ENCODE data around the gene ADARB1. TPM values are rescaled to one million over a fixed set of nuclear protein-coding genes. Genes with fewer than 3 reads are reported as not detected.
"Not testable (repeated sequence)": the region's sequence is repeated elsewhere in the genome, so short reads cannot be mapped to it uniquely, and the experiment has no call there.

The ADARB1 gene
- total and polyA plus RNA-seq, 2 donors (not counting 1 experiment from before 2014, with no cell fraction given): 17.1 to 33.3 TPM

- H3K4me3 ChIP-seq (ENCODE audit: control extremely low read depth in 1 of 5, extremely low read depth in 1 of 5, insufficient read depth in 1 of 5, low read depth in 2 of 5, low read length in 4 of 5); ATAC-seq (ENCODE audit: low read depth); H3K27me3 Mint-ChIP-seq; H3K27me3 ChIP-seq (replicated peaks in 1 of 4; ENCODE audit: control extremely low read depth in 1 of 4, control insufficient read depth in 3 of 4, insufficient read depth in 4 of 4, low read length in 3 of 4); DNase-seq; H3K4me2 ChIP-seq (replicated peaks; ENCODE audit: low read depth, low read length, poor library complexity, severe bottlenecking); intact Hi-C loops (cut with micrococcal nuclease); H3K27ac ChIP-seq (ENCODE audit: low read length in 2 of 2); H3K9ac ChIP-seq (ENCODE audit: low read length); H3K4me3 Mint-ChIP-seq; H3K9me3 ChIP-seq (ENCODE audit: control extremely low read depth in 1 of 3, control insufficient read depth in 2 of 3, insufficient read depth in 1 of 3, low read length in 2 of 3); H2AFZ ChIP-seq (ENCODE audit: insufficient read depth, low read depth, low read length, poor library complexity, severe bottlenecking); H3K9me3 Mint-ChIP-seq (ENCODE audit: insufficient read depth); POLR2A ChIA-PET: not testable (repeated sequence)
- peaks cover 40% of the 10 kb centered on the region for H3K4me1 Mint-ChIP-seq
- Histone ChIP-seq H3K4me1 (ENCODE audit: control insufficient read depth in 2 of 2, insufficient read depth in 2 of 2, low read length in 2 of 2) (peaks cover 24 to 27% of the 10 kb centered on the region in 2 donors), H4K20me1 (ENCODE audit: control insufficient read depth, insufficient read depth, low read length, poor library complexity, severe bottlenecking) (peaks cover 37% of the 10 kb centered on the region), H3K36me3 (replicated peaks in 1 of 2; ENCODE audit: control extremely low read depth in 1 of 2, control insufficient read depth in 1 of 2, extremely low read depth in 1 of 2, insufficient read depth in 2 of 2, low read length in 1 of 2) (peaks cover 0 to 26% of the 10 kb centered on the region in 2 experiments), H3K79me2 (ENCODE audit: control insufficient read depth, insufficient read depth, low read length) (peaks cover 72% of the 10 kb centered on the region)
- WGBS (ENCODE audit: insufficient coverage): 96% methylated on average over 39 of the region's 60 CpGs
- CTCF ChIA-PET: interaction anchor here (1.7 to 10.0 kb wide), 3 partner anchors 8 to 184 kb away, joined by 3 to 423 read pairs (median 235); no protein-coding TSS in a partner anchor
- peak overlapping the region; percentile 37 for H3K27ac Mint-ChIP-seq
Measured at GRCh38 chr21:45133574-45134278, 59.3 kb downstream of the ADARB1 start.

GRCh38 chr21:45134279-45135076, 60.1 kb downstream of the ADARB1 start:
- H3K27me3 Mint-ChIP-seq: no peaks in the 10 kb centered on the region
- Histone ChIP-seq H3K79me2 (ENCODE audit: control insufficient read depth, insufficient read depth, low read length) (peaks cover 64% of the 10 kb centered on the region), H3K4me2 (replicated peaks; ENCODE audit: low read depth, low read length, poor library complexity, severe bottlenecking) (no peak overlapping the region), H3K27me3 (replicated peaks in 1 of 4; ENCODE audit: control extremely low read depth in 1 of 4, control insufficient read depth in 3 of 4, insufficient read depth in 4 of 4, low read length in 3 of 4) (no peaks in the 10 kb centered on the region), H4K20me1 (ENCODE audit: control insufficient read depth, insufficient read depth, low read length, poor library complexity, severe bottlenecking) (peaks cover 37% of the 10 kb centered on the region), H3K36me3 (replicated peaks in 1 of 2; ENCODE audit: control extremely low read depth in 1 of 2, control insufficient read depth in 1 of 2, extremely low read depth in 1 of 2, insufficient read depth in 2 of 2, low read length in 1 of 2) (peaks cover 0 to 22% of the 10 kb centered on the region in 2 experiments), H3K4me1 (ENCODE audit: control insufficient read depth in 2 of 2, insufficient read depth in 2 of 2, low read length in 2 of 2) (peaks cover 17 to 25% of the 10 kb centered on the region in 2 donors), H3K4me3 (ENCODE audit: control extremely low read depth in 1 of 5, extremely low read depth in 1 of 5, insufficient read depth in 1 of 5, low read depth in 2 of 5, low read length in 4 of 5) (no peak overlapping the region), H2AFZ (ENCODE audit: insufficient read depth, low read depth, low read length, poor library complexity, severe bottlenecking) (no peak overlapping the region), H3K9ac (ENCODE audit: low read length) (no peak overlapping the region), H3K27ac (ENCODE audit: low read length in 2 of 2) (no peak overlapping the region), H3K9me3 (ENCODE audit: control extremely low read depth in 1 of 3, control insufficient read depth in 2 of 3, insufficient read depth in 1 of 3, low read length in 2 of 3) (no peaks in the 10 kb centered on the region)
- H3K27ac Mint-ChIP-seq: no peak overlapping the region
- ChIA-PET POLR2A (no interaction called here), CTCF (interaction anchor here (4.5 to 9.4 kb wide), 2 partner anchors 13 to 186 kb away, joined by 41 to 355 read pairs; no protein-coding TSS in a partner anchor)
- no peak overlapping the region for H3K4me3 Mint-ChIP-seq
- intact Hi-C loops (cut with micrococcal nuclease): no loop called here
- peaks cover 37% of the 10 kb centered on the region for H3K4me1 Mint-ChIP-seq
- over 99% methylated on average over 21 of the region's 29 CpGs for WGBS (ENCODE audit: insufficient coverage)
- no peak for ATAC-seq (ENCODE audit: low read depth)
- no peak for TF ChIP-seq EZH2 (IDR thresholded peaks at IDR 0.05; ENCODE audit: borderline replicate concordance, insufficient read depth, low read depth, low read length, poor library complexity, severe bottlenecking)
- TF ChIP-seq, protein P1, sequence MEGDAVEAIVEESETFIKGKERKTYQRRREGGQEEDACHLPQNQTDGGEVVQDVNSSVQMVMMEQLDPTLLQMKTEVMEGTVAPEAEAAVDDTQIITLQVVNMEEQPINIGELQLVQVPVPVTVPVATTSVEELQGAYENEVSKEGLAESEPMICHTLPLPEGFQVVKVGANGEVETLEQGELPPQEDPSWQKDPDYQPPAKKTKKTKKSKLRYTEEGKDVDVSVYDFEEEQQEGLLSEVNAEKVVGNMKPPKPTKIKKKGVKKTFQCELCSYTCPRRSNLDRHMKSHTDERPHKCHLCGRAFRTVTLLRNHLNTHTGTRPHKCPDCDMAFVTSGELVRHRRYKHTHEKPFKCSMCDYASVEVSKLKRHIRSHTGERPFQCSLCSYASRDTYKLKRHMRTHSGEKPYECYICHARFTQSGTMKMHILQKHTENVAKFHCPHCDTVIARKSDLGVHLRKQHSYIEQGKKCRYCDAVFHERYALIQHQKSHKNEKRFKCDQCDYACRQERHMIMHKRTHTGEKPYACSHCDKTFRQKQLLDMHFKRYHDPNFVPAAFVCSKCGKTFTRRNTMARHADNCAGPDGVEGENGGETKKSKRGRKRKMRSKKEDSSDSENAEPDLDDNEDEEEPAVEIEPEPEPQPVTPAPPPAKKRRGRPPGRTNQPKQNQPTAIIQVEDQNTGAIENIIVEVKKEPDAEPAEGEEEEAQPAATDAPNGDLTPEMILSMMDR (IDR thresholded peaks at IDR 0.05): no peak
- no peak for DNase-seq
- no peaks in the 10 kb centered on the region for H3K9me3 Mint-ChIP-seq (ENCODE audit: insufficient read depth)

All from B cell (primary cell).